ENCODE results near the gene NXPE4. TPM values are rescaled to one million over a fixed set of nuclear protein-coding genes. Genes with fewer than 3 reads are reported as not detected.

The NXPE4 gene
- total RNA-seq, 2 donors from 2014 or later, result 95.2 to 178 TPM

DNA sequence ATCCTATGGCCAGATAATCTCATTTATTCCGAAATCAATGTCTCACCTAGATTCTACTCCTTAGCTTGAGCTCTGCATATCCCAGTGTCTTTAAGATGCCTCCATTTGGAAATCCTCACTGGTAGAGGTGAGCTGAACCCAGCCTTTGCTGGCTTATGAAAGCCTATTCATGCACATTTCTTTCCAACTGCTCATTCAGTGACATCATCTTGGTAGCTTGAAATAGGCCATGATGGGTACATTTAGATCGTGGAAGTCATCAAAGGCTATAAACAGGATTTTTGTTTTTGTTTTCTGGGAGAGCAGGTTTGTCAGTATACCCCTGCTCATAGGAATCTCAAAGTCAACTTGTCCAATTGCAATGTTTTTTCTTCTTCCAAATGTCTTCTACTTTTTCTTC is 41.9 kb downstream of the NXPE4 start:
- TF ChIP-seq, protein P1, sequence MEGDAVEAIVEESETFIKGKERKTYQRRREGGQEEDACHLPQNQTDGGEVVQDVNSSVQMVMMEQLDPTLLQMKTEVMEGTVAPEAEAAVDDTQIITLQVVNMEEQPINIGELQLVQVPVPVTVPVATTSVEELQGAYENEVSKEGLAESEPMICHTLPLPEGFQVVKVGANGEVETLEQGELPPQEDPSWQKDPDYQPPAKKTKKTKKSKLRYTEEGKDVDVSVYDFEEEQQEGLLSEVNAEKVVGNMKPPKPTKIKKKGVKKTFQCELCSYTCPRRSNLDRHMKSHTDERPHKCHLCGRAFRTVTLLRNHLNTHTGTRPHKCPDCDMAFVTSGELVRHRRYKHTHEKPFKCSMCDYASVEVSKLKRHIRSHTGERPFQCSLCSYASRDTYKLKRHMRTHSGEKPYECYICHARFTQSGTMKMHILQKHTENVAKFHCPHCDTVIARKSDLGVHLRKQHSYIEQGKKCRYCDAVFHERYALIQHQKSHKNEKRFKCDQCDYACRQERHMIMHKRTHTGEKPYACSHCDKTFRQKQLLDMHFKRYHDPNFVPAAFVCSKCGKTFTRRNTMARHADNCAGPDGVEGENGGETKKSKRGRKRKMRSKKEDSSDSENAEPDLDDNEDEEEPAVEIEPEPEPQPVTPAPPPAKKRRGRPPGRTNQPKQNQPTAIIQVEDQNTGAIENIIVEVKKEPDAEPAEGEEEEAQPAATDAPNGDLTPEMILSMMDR (IDR thresholded peaks at IDR 0.05), result no peak
- Histone ChIP-seq H3K4me3 (no peak overlapping the region), H3K9ac (ENCODE audit: low read depth in 2 of 2, low read length in 2 of 2) (no peak overlapping the region), H3K27ac (no peak overlapping the region), H3K9me3 (no peaks in the 10 kb centered on the region), H3K27me3 (no peaks in the 10 kb centered on the region), H3K36me3 (no peaks in the 10 kb centered on the region), H3K4me1 (no peaks in the 10 kb centered on the region)
- no peak for DNase-seq
- intact Hi-C loops (cut with DNase I), result no loop called here

DNA sequence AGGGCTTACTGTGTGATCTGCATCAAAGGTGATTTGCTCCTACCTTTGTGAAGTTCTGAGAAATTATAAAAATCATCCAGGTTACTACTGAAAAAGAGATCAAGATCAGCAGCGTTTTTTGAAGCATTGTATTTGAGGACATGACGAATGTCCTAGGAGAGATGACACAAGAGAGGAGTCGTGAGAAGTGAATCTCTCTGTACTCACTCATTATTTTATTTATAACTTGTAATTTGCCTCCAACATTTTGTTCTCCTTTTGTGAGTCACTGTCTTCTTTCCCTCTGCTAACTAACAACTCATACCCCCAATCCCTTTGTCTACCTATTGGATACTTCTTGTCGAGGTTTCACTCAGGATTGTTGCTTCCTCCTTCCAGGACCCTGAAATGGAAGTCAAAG is 44.5 kb downstream of the NXPE4 start:
- TF ChIP-seq, protein P1 (IDR thresholded peaks at IDR 0.05), result no peak

DNA sequence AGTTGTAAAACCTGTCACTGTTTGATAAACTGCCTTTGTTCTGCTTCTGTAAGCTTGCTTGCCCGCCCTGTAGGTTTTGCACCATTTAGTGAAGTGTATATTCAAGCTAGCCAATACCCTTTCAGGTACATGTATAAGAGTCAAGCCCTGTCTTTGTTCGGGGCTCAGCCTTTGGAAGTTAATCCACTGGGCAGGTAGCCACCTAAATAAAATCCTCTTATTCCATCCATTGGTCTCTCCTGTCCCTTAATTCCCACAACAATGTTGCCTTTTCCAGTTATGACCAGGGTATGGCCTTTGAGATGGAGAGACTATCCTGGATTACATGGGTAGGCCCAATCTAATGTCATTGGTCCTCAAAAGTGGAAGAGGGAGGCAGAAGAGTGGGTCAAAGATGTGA is 69.9 kb downstream of the NXPE4 start:
- Histone ChIP-seq H3K4me3 (no peak overlapping the region), H3K9me3 (no peaks in the 10 kb centered on the region), H3K4me1 (no peaks in the 10 kb centered on the region), H3K9ac (ENCODE audit: low read depth in 2 of 2, low read length in 2 of 2) (no peak overlapping the region), H3K36me3 (no peaks in the 10 kb centered on the region), H3K27me3 (no peaks in the 10 kb centered on the region), H3K27ac (no peak overlapping the region)
- peak; percentile 38 for DNase-seq
- TF ChIP-seq, protein P1 (IDR thresholded peaks at IDR 0.05), result no peak
- intact Hi-C loops (cut with DNase I), result no loop called here

More for the DNA sequence above, 44.5 kb downstream of the NXPE4 start:
- Histone ChIP-seq H3K4me3 (no peak overlapping the region), H3K27ac (no peak overlapping the region), H3K4me1 (no peaks in the 10 kb centered on the region), H3K36me3 (no peaks in the 10 kb centered on the region), H3K9ac (ENCODE audit: low read depth in 2 of 2, low read length in 2 of 2) (no peak overlapping the region), H3K9me3 (no peaks in the 10 kb centered on the region), H3K27me3 (no peaks in the 10 kb centered on the region)
- DNase-seq, result no peak
- intact Hi-C loops (cut with DNase I), result no loop called here

DNA sequence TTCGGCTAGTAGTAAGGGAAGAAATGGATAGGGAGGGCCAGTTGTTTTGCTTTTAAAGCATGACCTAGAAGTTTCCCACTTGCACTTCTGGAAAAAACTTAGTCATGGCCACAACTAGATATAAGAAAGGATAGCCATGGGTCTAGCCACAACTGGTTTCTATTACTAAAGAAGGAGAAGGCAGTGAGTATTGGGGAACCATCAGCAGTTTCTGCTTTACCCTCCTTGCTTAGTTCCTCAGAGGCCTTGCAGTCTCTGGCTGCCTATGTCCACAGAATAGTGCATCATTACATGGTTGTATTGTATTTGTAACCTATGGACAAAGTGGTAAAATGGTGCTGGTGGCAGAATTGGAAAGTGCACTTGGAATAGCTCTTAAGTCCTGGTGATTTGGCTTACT is 71.5 kb downstream of the NXPE4 start:
- no peak overlapping the region for H3K4me3 ChIP-seq
- no peaks in the 10 kb centered on the region for H3K4me1 ChIP-seq
- no peaks in the 10 kb centered on the region for H3K36me3 ChIP-seq
- H3K27me3 ChIP-seq, result no peaks in the 10 kb centered on the region
- DNase-seq, result no peak
- TF ChIP-seq, protein P1 (IDR thresholded peaks at IDR 0.05), result no peak
- no peaks in the 10 kb centered on the region for H3K9me3 ChIP-seq
- H3K27ac ChIP-seq, result peak overlapping the region; percentile 68
- intact Hi-C loops (cut with DNase I), result no loop called here
- no peak overlapping the region for H3K9ac ChIP-seq (ENCODE audit: low read depth in 2 of 2, low read length in 2 of 2)

DNA sequence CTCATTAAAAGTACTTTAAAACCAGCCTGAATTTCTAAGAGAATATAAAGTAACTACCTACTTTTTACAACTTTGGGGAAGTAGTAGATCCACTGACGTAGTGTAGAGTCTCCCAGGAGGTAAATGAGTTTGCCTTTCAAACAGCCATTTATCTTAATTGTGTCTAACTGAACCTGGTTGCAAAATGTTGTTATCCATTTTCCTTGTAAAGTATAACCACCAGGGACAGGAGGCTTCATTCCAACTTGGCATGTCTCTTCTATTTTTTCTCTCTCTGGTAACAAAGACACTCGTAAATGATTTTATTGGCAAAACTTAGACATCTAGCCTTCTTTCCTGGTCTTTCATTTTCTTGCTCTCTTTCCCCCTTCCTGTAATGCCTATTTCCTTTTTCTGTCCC is 72.8 kb downstream of the NXPE4 start:
- peak overlapping the region in 1 of 2 donors; percentile 35 for H3K9ac ChIP-seq (ENCODE audit: low read depth in 2 of 2, low read length in 2 of 2)
- TF ChIP-seq, protein P1 (IDR thresholded peaks at IDR 0.05), result no peak
- H3K27ac ChIP-seq, result peak overlapping the region; percentile 68
- H3K4me1 ChIP-seq, result no peaks in the 10 kb centered on the region
- H3K36me3 ChIP-seq, result no peaks in the 10 kb centered on the region
- H3K9me3 ChIP-seq, result no peaks in the 10 kb centered on the region
- H3K4me3 ChIP-seq, result no peak overlapping the region
- H3K27me3 ChIP-seq, result no peaks in the 10 kb centered on the region
- intact Hi-C loops (cut with DNase I), result no loop called here
- peak; percentile 39 for DNase-seq

Other genes starting within 250 kb of the NXPE4 start
- gene C11orf71, start 195.3 kb downstream of the NXPE4 start, total RNA-seq, result 10 to 100 TPM; 13.1 to 14.3 TPM
- gene RBM7, start 195.1 kb downstream of the NXPE4 start, total RNA-seq, result 10 to 100 TPM; 28.3 to 41.1 TPM
- gene REXO2, start 156.3 kb downstream of the NXPE4 start, total RNA-seq, result 10 to 100 TPM; 46.6 to 55.5 TPM
- 100 to 1,000 TPM; 210 to 217 TPM for gene NXPE1, start 35.9 kb downstream of the NXPE4 start, total RNA-seq
- gene NXPE2, start 82.7 kb upstream of the NXPE4 start, total RNA-seq, result 10 to 100 TPM; 22.2 to 33.8 TPM

Measured in colonic mucosa (tissue), 4 donors.